ENCODE data around the gene OLFML2B.

OLFML2B gene

DNA sequence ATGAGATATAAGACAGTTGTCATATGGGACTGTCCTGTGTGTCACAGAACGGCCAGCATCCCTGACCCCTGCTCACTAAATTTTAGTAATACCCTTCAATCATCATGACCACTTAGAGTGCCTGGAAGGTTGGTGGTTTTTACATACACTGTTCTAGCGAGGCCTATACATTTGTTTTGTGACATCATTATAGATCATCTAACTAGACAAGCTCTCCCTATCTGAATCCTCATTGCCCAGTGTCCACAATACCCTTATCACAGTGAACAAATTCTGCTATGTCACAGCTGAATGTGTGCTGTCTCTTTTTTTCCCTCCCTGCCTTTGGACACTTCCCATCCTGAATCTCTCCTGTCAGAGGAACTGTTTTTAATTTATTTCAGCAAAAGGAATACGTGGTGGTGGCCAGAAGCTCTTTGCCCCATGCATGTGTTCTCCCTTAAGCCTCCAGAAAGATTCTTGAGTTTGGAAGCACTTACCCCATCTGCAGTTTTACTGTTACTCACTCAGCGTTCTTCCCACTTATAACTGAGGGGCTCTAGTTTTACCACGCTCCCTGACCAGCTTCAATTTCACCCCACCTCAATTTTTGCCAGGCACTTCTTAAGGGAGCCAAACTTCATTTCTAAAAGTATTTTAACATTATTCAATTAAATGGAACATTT is 70.3 kb downstream of the OLFML2B start:
- no peak for TF ChIP-seq EZH2 (IDR thresholded peaks at IDR 0.05; ENCODE audit: borderline replicate concordance, low read depth, low read length, severe bottlenecking)
- no peak for TF ChIP-seq CTCF (IDR thresholded peaks at IDR 0.05; ENCODE audit: borderline replicate concordance, extremely low read depth, low read length, poor library complexity, severe bottlenecking)
- no peaks in the 10 kb centered on the region for H3K27me3 ChIP-seq (ENCODE audit: insufficient read depth, low read length, poor library complexity)
- no peak overlapping the region for H2AFZ ChIP-seq (ENCODE audit: low read depth, low read length)
- H3K4me2 ChIP-seq (ENCODE audit: insufficient read depth, low read length) = no peak overlapping the region
- no peak for ATAC-seq (ENCODE audit: insufficient read depth, low read depth)
- no peaks in the 10 kb centered on the region for H3K4me1 ChIP-seq (ENCODE audit: insufficient read depth, low read length)
- no peaks in the 10 kb centered on the region for H4K20me1 ChIP-seq (ENCODE audit: insufficient read depth, low read length)
- H3K36me3 ChIP-seq (ENCODE audit: insufficient read depth, low read length) = peaks cover 5% of the 10 kb centered on the region; the same call in 1 of the 2 replicates
- H3K79me2 ChIP-seq (ENCODE audit: insufficient read depth, low read length) = no peaks in the 10 kb centered on the region
- DNase-seq = no peak
- no peaks in the 10 kb centered on the region for H3K9me3 ChIP-seq (ENCODE audit: insufficient read depth, low read length, severe bottlenecking)
- no peak overlapping the region for H3K4me3 ChIP-seq (ENCODE audit: low read depth in 1 of 2, low read length in 2 of 2)
- H3K9ac ChIP-seq (ENCODE audit: low read depth, low read length) = no peak overlapping the region
- no peak overlapping the region for H3K27ac ChIP-seq (ENCODE audit: low read length)

- Histone ChIP-seq H3K9ac (ENCODE audit: low read depth, low read length) (no peak overlapping the region), H3K27ac (ENCODE audit: low read length) (no peak overlapping the region), H3K27me3 (ENCODE audit: insufficient read depth, low read length, poor library complexity) (no peaks in the 10 kb centered on the region), H3K36me3 (ENCODE audit: insufficient read depth, low read length) (no peaks in the 10 kb centered on the region; the same call in 1 of the 2 replicates), H3K79me2 (ENCODE audit: insufficient read depth, low read length) (no peaks in the 10 kb centered on the region), H3K4me3 (ENCODE audit: low read depth in 1 of 2, low read length in 2 of 2) (no peak overlapping the region), H4K20me1 (ENCODE audit: insufficient read depth, low read length) (no peaks in the 10 kb centered on the region), H2AFZ (ENCODE audit: low read depth, low read length) (no peak overlapping the region), H3K4me1 (ENCODE audit: insufficient read depth, low read length) (no peaks in the 10 kb centered on the region), H3K9me3 (ENCODE audit: insufficient read depth, low read length, severe bottlenecking) (no peaks in the 10 kb centered on the region), H3K4me2 (ENCODE audit: insufficient read depth, low read length) (no peak overlapping the region)
- TF ChIP-seq CTCF (IDR thresholded peaks at IDR 0.05; ENCODE audit: borderline replicate concordance, extremely low read depth, low read length, poor library complexity, severe bottlenecking) (no peak), EZH2 (IDR thresholded peaks at IDR 0.05; ENCODE audit: borderline replicate concordance, low read depth, low read length, severe bottlenecking) (no peak)
- ATAC-seq (ENCODE audit: insufficient read depth, low read depth) (no peak), DNase-seq (no peak)
Measured at GRCh38 chr1:161952607-161953172, 71.0 kb downstream of the OLFML2B start.

GRCh38 chr1:161951646-161952045 is 72.0 kb downstream of the OLFML2B start:
- no peaks in the 10 kb centered on the region for H3K4me1 ChIP-seq (ENCODE audit: insufficient read depth, low read length)
- no peak overlapping the region for H3K4me2 ChIP-seq (ENCODE audit: insufficient read depth, low read length)
- H4K20me1 ChIP-seq (ENCODE audit: insufficient read depth, low read length) = no peaks in the 10 kb centered on the region
- no peak for TF ChIP-seq EZH2 (IDR thresholded peaks at IDR 0.05; ENCODE audit: borderline replicate concordance, low read depth, low read length, severe bottlenecking)
- no peak for TF ChIP-seq CTCF (IDR thresholded peaks at IDR 0.05; ENCODE audit: borderline replicate concordance, extremely low read depth, low read length, poor library complexity, severe bottlenecking)
- no peaks in the 10 kb centered on the region for H3K36me3 ChIP-seq (ENCODE audit: insufficient read depth, low read length)
- H3K9me3 ChIP-seq (ENCODE audit: insufficient read depth, low read length, severe bottlenecking) = no peaks in the 10 kb centered on the region
- no peaks in the 10 kb centered on the region for H3K27me3 ChIP-seq (ENCODE audit: insufficient read depth, low read length, poor library complexity)
- no peak overlapping the region for H2AFZ ChIP-seq (ENCODE audit: low read depth, low read length)
- no peak overlapping the region for H3K9ac ChIP-seq (ENCODE audit: low read depth, low read length)
- no peak overlapping the region for H3K4me3 ChIP-seq (ENCODE audit: low read depth in 1 of 2, low read length in 2 of 2)
- H3K79me2 ChIP-seq (ENCODE audit: insufficient read depth, low read length) = no peaks in the 10 kb centered on the region
- no peak overlapping the region for H3K27ac ChIP-seq (ENCODE audit: low read length)
- ATAC-seq (ENCODE audit: insufficient read depth, low read depth) (no peak), DNase-seq (no peak)
